ENCODE measurements around the gene ZNF280A. TPM values are rescaled to one million over a fixed set of nuclear protein-coding genes. Genes with fewer than 3 reads are reported as not detected.
"Not testable (repeated sequence)": the region's sequence is repeated elsewhere in the genome, so short reads cannot be mapped to it uniquely, and the experiment has no call there.

Gene ZNF280A
- polyA plus RNA-seq, 3 donors: not detected

- H3K36me3 Mint-ChIP-seq: no peaks in the 10 kb centered on the region
- no peak overlapping the region for H3K27ac ChIP-seq (ENCODE audit: low read depth in 1 of 2, low read length in 2 of 2)
- no peaks in the 10 kb centered on the region for H4K20me1 ChIP-seq (ENCODE audit: insufficient read depth, low read length)
- H3K4me3 ChIP-seq (replicated peaks in 1 of 3; ENCODE audit: low read depth in 2 of 3, low read length in 3 of 3): no peak overlapping the region
- intact Hi-C loops (cut with micrococcal nuclease): loop anchor here in 1 of 2 donors (10.0 kb wide), 2 partner anchors 115 to 485 kb away; no protein-coding TSS in a partner anchor
- no peak for TF ChIP-seq CTCF (IDR thresholded peaks at IDR 0.05)
- H3K9me3 ChIP-seq (replicated peaks in 1 of 2; ENCODE audit: control insufficient read depth in 1 of 2, insufficient read depth in 1 of 2, low read length in 2 of 2): peaks cover 10 to 15% of the 10 kb centered on the region in 2 donors
- no peak overlapping the region for H3K27ac Mint-ChIP-seq
- no peaks in the 10 kb centered on the region for H3K4me1 ChIP-seq (ENCODE audit: control insufficient read depth in 1 of 2, insufficient read depth in 2 of 2, low read length in 2 of 2)
- no peak overlapping the region for H3K9ac ChIP-seq (ENCODE audit: insufficient read depth, low read length, poor library complexity, severe bottlenecking)
- no peaks in the 10 kb centered on the region for H3K79me2 ChIP-seq (ENCODE audit: insufficient read depth, low read length)
- peaks cover 4 to 21% (median 5%) of the 10 kb centered on the region in 3 donors for H3K27me3 Mint-ChIP-seq (ENCODE audit: low read depth in 3 of 3)
- H3K9me3 Mint-ChIP-seq: peaks cover 11 to 27% (median 21%) of the 10 kb centered on the region in 7 donors
- no peaks in the 10 kb centered on the region for H3K36me3 ChIP-seq (replicated peaks in 1 of 2; ENCODE audit: control insufficient read depth in 1 of 2, insufficient read depth in 2 of 2, low read length in 2 of 2)
- H2AFZ ChIP-seq (ENCODE audit: insufficient read depth, low read depth, low read length, poor library complexity, severe bottlenecking): no peak overlapping the region
- H3K27me3 ChIP-seq (ENCODE audit: control insufficient read depth in 2 of 2, insufficient read depth in 2 of 2, low read length in 2 of 2): no peaks in the 10 kb centered on the region
- no peak overlapping the region for H3K4me3 Mint-ChIP-seq
- no CpG with 5 or more reads among the region's 2 CpGs for WGBS (ENCODE audit: insufficient coverage)
- DNase-seq: no peak
- H3K4me1 Mint-ChIP-seq: no peaks in the 10 kb centered on the region
- H3K4me2 ChIP-seq (replicated peaks; ENCODE audit: extremely low read depth, low read length, poor library complexity, severe bottlenecking): no peak overlapping the region
Measured at GRCh38 chr22:22469527-22469926, 50.5 kb downstream of the ZNF280A start.

- not testable (repeated sequence) for H3K9ac ChIP-seq (ENCODE audit: insufficient read depth, low read length, poor library complexity, severe bottlenecking); H3K4me1 ChIP-seq (ENCODE audit: control insufficient read depth in 1 of 2, insufficient read depth in 2 of 2, low read length in 2 of 2); H3K27me3 ChIP-seq (ENCODE audit: control insufficient read depth in 2 of 2, insufficient read depth in 2 of 2, low read length in 2 of 2); H3K36me3 ChIP-seq (replicated peaks in 1 of 2; ENCODE audit: control insufficient read depth in 1 of 2, insufficient read depth in 2 of 2, low read length in 2 of 2); H3K4me2 ChIP-seq (replicated peaks; ENCODE audit: extremely low read depth, low read length, poor library complexity, severe bottlenecking); DNase-seq; H3K4me3 ChIP-seq (replicated peaks in 1 of 3; ENCODE audit: low read depth in 2 of 3, low read length in 3 of 3); H3K4me1 Mint-ChIP-seq; H3K27ac Mint-ChIP-seq; H3K79me2 ChIP-seq (ENCODE audit: insufficient read depth, low read length); H3K4me3 Mint-ChIP-seq; H4K20me1 ChIP-seq (ENCODE audit: insufficient read depth, low read length); H3K36me3 Mint-ChIP-seq; H2AFZ ChIP-seq (ENCODE audit: insufficient read depth, low read depth, low read length, poor library complexity, severe bottlenecking); H3K27ac ChIP-seq (ENCODE audit: low read depth in 1 of 2, low read length in 2 of 2)
- peaks cover 11 to 27% (median 21%) of the 10 kb centered on the region in 7 donors for H3K9me3 Mint-ChIP-seq
- peaks cover 10 to 15% of the 10 kb centered on the region in 2 donors for H3K9me3 ChIP-seq (replicated peaks in 1 of 2; ENCODE audit: control insufficient read depth in 1 of 2, insufficient read depth in 1 of 2, low read length in 2 of 2)
- H3K27me3 Mint-ChIP-seq (ENCODE audit: low read depth in 3 of 3): peaks cover 4 to 22% (median 6%) of the 10 kb centered on the region in 3 donors
- WGBS (ENCODE audit: insufficient coverage): 92% methylated on average over 5 of the region's 11 CpGs
- intact Hi-C loops (cut with micrococcal nuclease): loop anchor here in 1 of 2 donors (10.0 kb wide), 2 partner anchors 116 to 486 kb away; no protein-coding TSS in a partner anchor
Measured at GRCh38 chr22:22468794-22469469, 51.1 kb downstream of the ZNF280A start.

All from CD14-positive monocyte (primary cell).